Sigmoid colon (tissue), 7 donors: ENCODE data around the gene TADA1. TPM values are rescaled to one million over a fixed set of nuclear protein-coding genes. Genes with fewer than 3 reads are reported as not detected.

Experiments used
- DNase-seq: peaks from one replicate; pipeline ENCODE4 v3.0.0-alpha.2; 2019
- H3K27ac ChIP-seq, 4 donors: fragments of 200-600 bp; sonication (generic); one replicate each; pipeline ENCODE4 v1.5.1; 2016 to 2019; ENCODE audit warnings: mild to moderate bottlenecking in 1 of 4
- H3K27me3 ChIP-seq, 3 donors: fragments of 200-600 bp; sonication (generic); one replicate each; pipeline ENCODE4 v1.5.1; 2019; ENCODE audit warnings: mild to moderate bottlenecking in 1 of 3
- H3K36me3 ChIP-seq, 4 donors: fragments of 200-600 bp; sonication (generic); one replicate each; pipeline ENCODE4 v1.5.1; 2016 to 2019
- H3K4me1 ChIP-seq, 4 donors: fragments of 200-600 bp; sonication (generic); one replicate each; pipeline ENCODE4 v1.5.1; 2017 to 2019
- H3K4me3 ChIP-seq, 4 donors: fragments of 200-600 bp; sonication (generic); one replicate each; pipeline ENCODE4 v1.5.1; 2017 to 2019; ENCODE audit warnings: mild to moderate bottlenecking in 2 of 4, moderate library complexity in 1 of 4
- H3K9me3 ChIP-seq, 4 donors: fragments of 200-600 bp in 3 of 4; sonication (generic) in 3 of 4; one replicate each; pipeline versions ENCODE4 v1.5.1 to v1.6.1; 2013 to 2019
- CTCF ChIP-seq, 4 experiments: fragments of 450-650 bp in 3 of 4; fragments of 200-600 bp in 1 of 4; IDR thresholded peaks; one replicate each; pipeline ENCODE4 v1.5.1; 2016 to 2019; ENCODE audit warnings: antibody characterized with exemption in 4 of 4, mild to moderate bottlenecking in 3 of 4, moderate library complexity in 2 of 4
- EP300 ChIP-seq, 4 donors: sonication (generic); formaldehyde crosslinking; IDR thresholded peaks; one replicate each; pipeline ENCODE4 v1.6.1; 2017; ENCODE audit warnings: antibody characterized with exemption in 4 of 4
- POLR2A ChIP-seq, 2 donors: fragments of 450-650 bp; IDR thresholded peaks; one replicate each; pipeline ENCODE4 v1.6.1; 2016; ENCODE audit warnings: antibody characterized with exemption in 2 of 2, mild to moderate bottlenecking in 2 of 2, moderate library complexity in 2 of 2
- POLR2AphosphoS5 ChIP-seq, 4 donors: sonication (generic); formaldehyde crosslinking; IDR thresholded peaks; one replicate each; pipeline ENCODE4 v1.6.1; 2017; ENCODE audit warnings: antibody characterized with exemption in 4 of 4
- WGBS, 2 donors: extraction: QIAGEN DNeasy Blood & Tissue Kit; methylation state at CpG; one replicate each; pipeline ENCODE4 v1.1.7; 2013; 5-methylcytosine and 5-hydroxymethylcytosine counted together
- intact Hi-C: fragments of 100-400 bp; cut with DNase I; formaldehyde crosslinking; loops from one replicate; pipeline ENCODE4 v1.15.1; 2023
- polyA plus RNA-seq, 3 donors: library from polyadenylated mRNA; stranded (reverse); fragments of 200-250 nt; gene quantifications; one replicate each; pipeline ENCODE4 v1.2.3, GENCODE V29; 2013
- total RNA-seq, 4 donors: library from RNA; depleted of rRNA; stranded (reverse); fragments of >200 nt; gene quantifications; one replicate each; pipeline ENCODE4 v1.1.0, GENCODE V29; 2016
- donor health status: healthy with polysubstance abuse.
- donor health status: Bipolar disorder and iron deficiency.
- donor health status: healthy.

Gene TADA1
- total and polyA plus RNA-seq, 7 donors, result 7.2 to 16.4 (median 8.6) TPM

GRCh38 chr1:166858726-166859419, 17.2 kb downstream of the TADA1 start:
- H3K27ac ChIP-seq, result no peak overlapping the region
- intact Hi-C loops, result no loop called here
- DNase-seq, result no peak

GRCh38 chr1:166857995-166858394, 18.1 kb downstream of the TADA1 start:
- peaks cover 3 to 94% (median 17%) of the 10 kb centered on the region in 4 donors for H3K36me3 ChIP-seq
- no peak overlapping the region for H3K27ac ChIP-seq
- no peaks in the 10 kb centered on the region for H3K27me3 ChIP-seq
- no peak for DNase-seq
- H3K4me1 ChIP-seq, result no peaks in the 10 kb centered on the region
- intact Hi-C loops, result no loop called here
- no peaks in the 10 kb centered on the region for H3K9me3 ChIP-seq
- no peak overlapping the region for H3K4me3 ChIP-seq
- TF ChIP-seq EP300 (IDR thresholded peaks at IDR 0.05) (no peak), POLR2AphosphoS5 (IDR thresholded peaks at IDR 0.05) (no peak), POLR2A (IDR thresholded peaks at IDR 0.05) (no peak), CTCF (IDR thresholded peaks at IDR 0.05) (no peak)
- 92 to 93% methylated on average over 3 of the region's 3 CpGs for WGBS, 2 donors

More at GRCh38 chr1:166858726-166859419, 17.2 kb downstream of the TADA1 start:
- Histone ChIP-seq H3K36me3 (peaks cover 0 to 94% (median 15%) of the 10 kb centered on the region in 4 donors), H3K4me1 (no peaks in the 10 kb centered on the region), H3K4me3 (no peak overlapping the region), H3K9me3 (no peaks in the 10 kb centered on the region), H3K27me3 (no peaks in the 10 kb centered on the region)
- TF ChIP-seq POLR2AphosphoS5 (IDR thresholded peaks at IDR 0.05), result no peak
- TF ChIP-seq POLR2A (IDR thresholded peaks at IDR 0.05), result no peak
- no peak for TF ChIP-seq EP300 (IDR thresholded peaks at IDR 0.05)
- TF ChIP-seq CTCF (IDR thresholded peaks at IDR 0.05), result no peak
- 91 to 95% methylated on average over 7 of the region's 7 CpGs for WGBS, 2 donors

DNA sequence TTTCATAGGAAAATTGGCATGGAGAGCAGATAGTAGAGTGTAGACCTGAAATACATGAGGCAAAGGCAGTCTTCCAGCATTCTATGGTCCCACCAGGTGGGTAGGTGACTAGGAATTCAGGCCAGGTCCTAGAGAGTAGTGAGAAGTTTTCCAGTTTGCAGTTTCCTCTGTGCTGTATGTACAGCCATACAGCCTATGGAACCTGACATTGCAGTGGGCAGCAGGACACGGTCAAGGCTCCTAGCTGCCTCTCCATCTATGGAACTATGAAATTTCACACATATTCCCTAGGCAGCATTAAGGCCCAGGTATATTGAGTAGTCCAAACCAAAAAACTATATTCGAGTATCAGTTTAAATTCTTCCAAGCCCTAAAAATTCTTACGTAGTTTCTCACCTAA, 20.5 kb downstream of the TADA1 start:
- no peaks in the 10 kb centered on the region for H3K4me1 ChIP-seq
- H3K27ac ChIP-seq, result no peak overlapping the region
- WGBS, 2 donors, result 91 to 92% methylated on average over 3 of the region's 3 CpGs
- H3K27me3 ChIP-seq, result no peaks in the 10 kb centered on the region
- TF ChIP-seq POLR2A (IDR thresholded peaks at IDR 0.05), result no peak
- no peak for TF ChIP-seq CTCF (IDR thresholded peaks at IDR 0.05)
- no peak for TF ChIP-seq POLR2AphosphoS5 (IDR thresholded peaks at IDR 0.05)
- no peak for TF ChIP-seq EP300 (IDR thresholded peaks at IDR 0.05)
- H3K4me3 ChIP-seq, result no peak overlapping the region
- no peaks in the 10 kb centered on the region for H3K9me3 ChIP-seq
- intact Hi-C loops, result no loop called here
- peaks cover 24 to 94% (median 27%) of the 10 kb centered on the region in 4 donors for H3K36me3 ChIP-seq
- DNase-seq, result no peak

GRCh38 chr1:166852918-166853317, 23.1 kb downstream of the TADA1 start:
- Histone ChIP-seq H3K27ac (no peak overlapping the region), H3K4me3 (no peak overlapping the region), H3K36me3 (peaks cover 32 to 97% (median 45%) of the 10 kb centered on the region in 4 donors), H3K4me1 (no peaks in the 10 kb centered on the region), H3K27me3 (no peaks in the 10 kb centered on the region), H3K9me3 (no peaks in the 10 kb centered on the region)
- WGBS, 2 donors, result 5 to 25% methylated on average over 1 of the region's 1 CpG
- TF ChIP-seq POLR2A (IDR thresholded peaks at IDR 0.05) (no peak), EP300 (IDR thresholded peaks at IDR 0.05) (no peak), POLR2AphosphoS5 (IDR thresholded peaks at IDR 0.05) (no peak), CTCF (IDR thresholded peaks at IDR 0.05) (no peak)
- intact Hi-C loops, result no loop called here
- DNase-seq, result no peak
